IgD-negative memory B cell (primary cell): ENCODE results near the gene TAOK3. TPM values are rescaled to one million over a fixed set of nuclear protein-coding genes. Genes with fewer than 3 reads are reported as not detected.

Source experiments
- H3K27ac Mint-ChIP-seq, 3 donors: one replicate each; pipeline ENCODE4 v1.8.0; 2020 to 2022; ENCODE audit warnings: mild to moderate bottlenecking in 3 of 3, mixed read lengths in 3 of 3, moderate library complexity in 1 of 3
- H3K27me3 Mint-ChIP-seq: one replicate; pipeline ENCODE4 v1.8.0; 2021; ENCODE audit warnings: mixed read lengths
- H3K36me3 Mint-ChIP-seq: one replicate; pipeline ENCODE4 v1.8.0; 2020; ENCODE audit warnings: mild to moderate bottlenecking, mixed read lengths
- H3K4me1 Mint-ChIP-seq, 3 donors: one replicate each; pipeline ENCODE4 v1.8.0; 2020 to 2022; ENCODE audit warnings: mixed read lengths in 3 of 3, mild to moderate bottlenecking in 1 of 3
- H3K4me3 Mint-ChIP-seq, 4 donors: one replicate each; pipeline ENCODE4 v1.8.0; 2020 to 2022; ENCODE audit warnings: mild to moderate bottlenecking in 4 of 4, mixed read lengths in 4 of 4, moderate library complexity in 3 of 4
- H3K9me3 Mint-ChIP-seq, 3 donors: one replicate each; pipeline ENCODE4 v1.8.0; 2020 to 2021; ENCODE audit warnings: mixed read lengths in 3 of 3, mild to moderate bottlenecking in 1 of 3
- polyA plus RNA-seq: library from polyadenylated mRNA; unstranded; fragments of 300-500 nt; fragmentation: Illumina TruSeq; gene quantifications from one replicate; pipeline ENCODE4 v1.2.3, GENCODE V29; 2021

Gene TAOK3
- polyA plus RNA-seq, 1 donor from 2014 or later: 107 TPM

DNA sequence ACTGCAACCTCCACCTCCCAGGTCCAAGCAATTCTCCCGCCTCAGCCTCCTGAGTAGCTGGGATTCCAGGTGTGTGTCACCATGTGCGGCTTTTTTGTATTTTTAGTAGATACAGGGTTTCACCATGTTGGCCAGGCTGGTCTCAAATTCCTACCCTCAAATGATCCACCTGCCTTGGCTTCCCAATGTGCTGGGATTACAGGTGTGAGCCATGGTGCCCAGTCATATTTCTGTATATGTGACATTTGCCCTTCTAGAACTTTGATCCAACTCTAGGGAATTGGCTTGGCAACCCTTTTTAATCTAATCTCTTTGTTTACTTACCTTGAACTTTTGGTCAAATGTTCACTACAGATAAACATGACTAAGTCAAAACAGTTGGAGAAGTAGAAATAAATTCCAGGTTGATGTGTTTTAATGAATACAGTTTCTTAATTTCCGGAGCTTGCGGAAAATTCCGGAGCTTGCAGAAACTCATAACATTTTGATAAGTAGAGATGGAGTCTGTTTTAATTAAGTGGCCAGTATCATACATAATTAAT is 248.3 kb downstream of the TAOK3 start:
- H3K9me3 Mint-ChIP-seq: no peaks in the 10 kb centered on the region
- H3K4me3 Mint-ChIP-seq: no peak overlapping the region
- H3K27me3 Mint-ChIP-seq: no peaks in the 10 kb centered on the region
- peak overlapping the region in 1 of 3 donors; percentile 7 for H3K27ac Mint-ChIP-seq
- H3K36me3 Mint-ChIP-seq: peaks cover 3% of the 10 kb centered on the region
- peaks cover 0 to 4% (median 0%) of the 10 kb centered on the region in 3 donors for H3K4me1 Mint-ChIP-seq

DNA sequence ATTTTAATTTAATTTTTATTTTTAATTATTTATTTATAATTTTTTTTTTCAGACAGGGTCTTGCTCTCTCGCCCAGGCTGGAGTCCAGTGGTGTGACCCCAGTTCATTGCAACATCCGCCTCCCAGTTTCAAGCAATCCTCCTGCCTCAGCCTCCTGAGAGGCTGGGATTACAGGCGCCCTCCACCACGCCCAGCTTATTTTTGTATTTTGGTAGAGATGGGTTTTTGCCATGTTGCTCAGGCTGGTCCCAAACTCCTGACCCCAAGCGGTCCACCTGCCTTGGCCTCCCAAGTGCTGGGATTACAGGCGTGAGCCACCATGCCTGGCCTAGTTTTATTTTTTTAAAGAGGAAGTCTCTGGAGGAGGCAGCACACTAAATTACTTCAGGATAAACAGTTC is 250.4 kb downstream of the TAOK3 start:
- Mint-ChIP-seq H3K4me1 (peaks cover 0 to 4% (median 0%) of the 10 kb centered on the region in 3 donors), H3K36me3 (peaks cover 3% of the 10 kb centered on the region), H3K9me3 (no peaks in the 10 kb centered on the region), H3K4me3 (no peak overlapping the region), H3K27ac (no peak overlapping the region), H3K27me3 (no peaks in the 10 kb centered on the region)

DNA sequence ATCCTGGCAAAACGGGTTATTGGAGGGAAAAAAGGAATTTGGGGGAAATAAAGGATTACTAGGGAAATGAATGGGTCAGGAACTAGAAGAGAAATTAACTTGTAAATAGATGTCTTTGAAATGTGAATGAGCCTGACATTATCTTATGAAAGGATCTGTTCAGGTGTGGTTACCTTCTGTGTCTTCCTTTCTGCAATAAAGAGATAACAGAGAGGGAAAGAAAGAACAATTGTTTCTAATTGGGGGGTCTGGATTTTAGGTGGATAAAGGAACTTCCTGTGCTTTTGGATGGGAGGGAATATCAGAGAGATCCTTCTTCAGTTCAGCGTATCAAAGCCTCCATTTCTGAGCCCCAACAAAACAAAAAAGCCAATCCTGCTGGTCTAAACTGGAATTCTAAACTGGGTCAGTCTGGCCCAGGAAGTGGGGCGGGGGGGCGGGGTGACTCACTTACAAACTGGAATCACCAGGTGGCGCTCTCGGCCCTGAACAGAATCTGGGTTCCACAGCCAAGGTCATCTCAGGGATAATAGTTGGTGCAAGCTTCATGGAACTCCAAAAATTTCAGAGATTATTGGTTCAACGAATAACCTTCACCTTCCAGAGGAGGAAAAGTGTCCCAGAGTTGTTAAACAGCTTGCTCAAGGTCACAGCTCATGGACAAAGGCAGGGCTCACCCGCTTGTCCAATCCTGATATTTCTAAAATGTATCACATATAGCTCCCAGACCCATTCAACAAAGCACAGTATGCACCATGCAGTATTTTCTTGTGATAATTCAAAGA is 251.9 kb downstream of the TAOK3 start:
- Mint-ChIP-seq H3K27ac (no peak overlapping the region), H3K4me1 (peaks cover 0 to 4% (median 0%) of the 10 kb centered on the region in 3 donors), H3K4me3 (no peak overlapping the region), H3K27me3 (no peaks in the 10 kb centered on the region), H3K9me3 (no peaks in the 10 kb centered on the region), H3K36me3 (peaks cover 4% of the 10 kb centered on the region)

DNA sequence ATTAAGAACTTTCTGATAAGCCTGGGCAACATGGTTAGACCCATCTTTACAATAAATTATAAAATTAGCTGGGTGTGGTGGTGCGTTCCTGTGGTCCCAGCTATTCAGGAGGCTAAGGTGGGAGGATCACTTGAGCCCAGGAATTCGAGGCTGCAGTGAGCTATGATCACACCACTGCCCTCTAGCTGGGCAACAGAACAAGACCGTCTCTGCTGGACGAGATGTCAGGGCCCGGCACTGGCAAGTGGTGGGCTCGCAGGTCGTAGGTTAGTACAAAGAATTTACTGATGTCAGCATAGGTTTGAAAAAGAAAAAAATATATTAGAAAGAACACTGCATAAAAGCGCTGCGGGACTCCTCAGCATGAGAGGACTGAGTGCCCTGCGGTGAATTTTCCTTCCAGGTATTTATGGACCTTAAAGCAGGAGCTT is 253.2 kb downstream of the TAOK3 start:
- H3K27me3 Mint-ChIP-seq: no peaks in the 10 kb centered on the region
- H3K4me1 Mint-ChIP-seq: peaks cover 0 to 4% (median 0%) of the 10 kb centered on the region in 3 donors
- no peak overlapping the region for H3K4me3 Mint-ChIP-seq
- H3K27ac Mint-ChIP-seq: no peak overlapping the region
- H3K9me3 Mint-ChIP-seq: no peaks in the 10 kb centered on the region
- peaks cover 7% of the 10 kb centered on the region for H3K36me3 Mint-ChIP-seq

DNA sequence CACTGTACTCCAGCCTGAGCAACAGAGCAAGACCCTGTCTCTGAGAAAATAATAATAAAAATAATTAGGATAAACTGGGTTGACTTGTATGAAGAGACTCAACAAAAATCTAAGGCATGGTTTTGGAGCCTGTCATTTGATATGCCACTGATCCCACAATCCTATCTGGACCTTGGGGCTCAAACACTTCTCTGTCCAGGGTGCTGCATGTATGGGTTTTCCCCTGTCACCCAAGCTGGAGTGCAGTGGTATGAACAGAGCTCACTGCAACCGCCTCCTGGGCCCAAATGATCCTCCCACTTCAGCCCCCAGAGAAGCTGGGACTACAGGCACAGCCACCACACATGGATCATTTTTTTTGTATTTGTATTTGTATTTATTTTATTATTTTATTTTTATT is 263.6 kb downstream of the TAOK3 start:
- Mint-ChIP-seq H3K4me3 (no peak overlapping the region), H3K27me3 (peaks cover 10% of the 10 kb centered on the region), H3K4me1 (peaks cover 0 to 4% (median 4%) of the 10 kb centered on the region in 3 donors), H3K27ac (no peak overlapping the region), H3K36me3 (no peaks in the 10 kb centered on the region), H3K9me3 (no peaks in the 10 kb centered on the region)

DNA sequence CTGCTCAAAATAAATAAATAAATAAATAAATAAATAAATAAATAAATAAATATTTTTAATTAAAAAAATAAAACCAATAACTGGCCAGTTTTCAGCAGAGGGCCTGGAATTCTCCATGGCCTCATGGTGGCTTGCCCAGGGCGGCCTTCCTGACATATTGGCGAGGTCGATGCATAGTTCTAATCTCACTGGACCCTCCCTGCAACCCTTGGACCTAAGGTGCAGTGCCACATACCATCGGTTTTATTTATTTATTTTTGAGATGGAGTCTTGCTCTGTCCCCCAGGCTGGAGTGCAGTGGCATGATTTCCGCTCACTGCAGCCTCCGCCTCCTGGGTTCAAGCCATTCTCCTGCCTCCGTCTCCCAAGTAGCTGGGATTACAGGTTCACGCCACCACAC is 265.0 kb downstream of the TAOK3 start:
- peaks cover 5 to 7% (median 6%) of the 10 kb centered on the region in 3 donors for H3K4me1 Mint-ChIP-seq
- H3K27me3 Mint-ChIP-seq: peaks cover 14% of the 10 kb centered on the region
- no peak overlapping the region for H3K4me3 Mint-ChIP-seq
- H3K36me3 Mint-ChIP-seq: no peaks in the 10 kb centered on the region
- H3K27ac Mint-ChIP-seq: no peak overlapping the region
- no peaks in the 10 kb centered on the region for H3K9me3 Mint-ChIP-seq

DNA sequence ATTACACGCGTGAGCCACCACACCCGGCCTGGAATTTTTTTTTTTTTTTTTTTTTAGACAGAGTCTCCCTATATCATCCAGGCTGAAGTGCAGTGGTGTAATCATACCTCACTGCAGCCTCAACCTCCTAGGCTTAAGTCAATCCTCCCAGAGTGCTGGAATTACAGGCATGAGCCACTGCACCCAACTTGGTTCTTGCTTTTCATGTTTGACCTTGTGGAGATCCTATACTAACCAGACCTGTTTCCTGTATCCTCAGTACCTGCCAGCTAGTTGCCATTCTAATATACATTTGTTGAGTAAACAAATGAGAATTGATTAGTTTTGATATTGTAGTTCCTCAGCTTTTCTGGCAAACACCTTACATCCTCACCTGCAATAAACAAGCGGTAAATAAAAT is 265.7 kb downstream of the TAOK3 start:
- peaks cover 5 to 7% (median 6%) of the 10 kb centered on the region in 3 donors for H3K4me1 Mint-ChIP-seq
- H3K36me3 Mint-ChIP-seq: no peaks in the 10 kb centered on the region
- peaks cover 18% of the 10 kb centered on the region for H3K27me3 Mint-ChIP-seq
- no peak overlapping the region for H3K4me3 Mint-ChIP-seq
- no peak overlapping the region for H3K27ac Mint-ChIP-seq
- H3K9me3 Mint-ChIP-seq: peaks cover 0 to 2% (median 0%) of the 10 kb centered on the region in 3 donors

DNA sequence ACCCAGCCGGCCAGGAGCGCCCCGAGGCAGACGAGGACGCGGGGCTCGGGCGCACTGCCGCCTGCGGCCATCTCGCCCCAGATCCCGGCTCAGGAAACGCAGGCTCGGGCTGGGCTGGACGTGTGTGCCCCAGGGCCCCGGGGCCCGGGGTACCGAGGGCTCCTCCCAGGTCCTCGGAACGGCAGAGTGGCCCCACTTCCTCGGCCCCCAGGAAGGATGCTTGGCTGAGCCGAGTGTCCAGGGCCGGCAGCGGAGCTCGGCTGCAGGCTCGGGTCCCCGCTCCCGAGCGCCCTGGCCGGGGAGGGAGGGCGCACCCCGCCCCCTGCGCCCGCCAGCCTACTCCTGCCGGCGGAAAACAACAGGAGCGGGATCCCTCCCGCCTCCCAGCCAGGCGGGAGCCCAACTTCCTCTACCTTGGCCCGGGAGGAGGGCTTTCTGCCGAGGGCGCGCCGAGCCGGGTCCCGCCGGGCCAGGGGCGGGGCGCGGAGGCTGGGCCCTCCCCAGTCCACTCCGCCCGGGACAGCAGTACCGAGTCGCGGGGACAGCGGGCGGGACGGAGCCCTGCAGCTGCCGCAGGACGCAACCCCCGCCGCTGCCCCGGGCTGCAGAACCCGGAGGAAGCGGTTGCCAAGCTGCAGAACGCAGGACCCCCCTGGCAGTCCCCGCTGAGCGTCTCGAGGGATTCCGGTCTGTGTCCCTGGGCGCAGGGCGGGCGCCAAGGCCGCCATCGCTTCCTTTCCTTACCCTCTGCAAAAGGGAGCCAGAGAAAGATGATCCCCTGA is 268.9 kb downstream of the TAOK3 start, which contains the start of gene VSIG10:
Gene VSIG10, minus strand, starts transcription at position 411 of the 782 bp plus-strand sequence. Its CDS starts 340 bp downstream, at position 71.
- Mint-ChIP-seq H3K27ac (peak within 1 kb of the TSS in 1 of 3 donors; percentile 59), H3K27me3 (peaks cover 21% of the 10 kb centered on the region), H3K4me1 (peaks cover 5 to 7% (median 6%) of the 10 kb centered on the region in 3 donors), H3K4me3 (peak within 1 kb of the TSS; percentile 85 to 93 (median 89)), H3K9me3 (peaks cover 0 to 2% (median 0%) of the 10 kb centered on the region in 3 donors), H3K36me3 (no peaks in the 10 kb centered on the region)

DNA sequence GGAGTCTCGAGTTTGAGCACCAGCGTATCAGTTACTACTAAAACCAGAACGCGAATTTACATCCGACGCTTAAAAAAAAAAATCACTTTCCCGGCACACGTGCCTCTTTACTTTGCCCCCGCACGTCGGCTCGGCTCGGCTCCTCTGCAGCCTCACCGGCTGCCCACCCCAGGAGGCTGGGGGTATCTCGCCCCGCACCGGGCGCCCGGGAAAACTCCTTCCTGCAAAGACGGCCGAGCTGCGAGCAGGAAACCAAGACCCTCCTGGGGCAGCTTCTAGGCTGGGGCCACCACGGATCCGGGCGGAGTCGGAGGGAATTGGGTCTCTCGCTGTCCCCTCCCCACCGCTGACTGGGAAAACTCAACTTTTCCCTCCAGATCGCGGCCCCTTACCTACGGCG is 269.5 kb downstream of the TAOK3 start:
- Mint-ChIP-seq H3K27ac (peak overlapping the region in 1 of 3 donors; percentile 59), H3K4me1 (peaks cover 5 to 7% (median 6%) of the 10 kb centered on the region in 3 donors), H3K27me3 (peaks cover 25% of the 10 kb centered on the region), H3K4me3 (peak overlapping the region; percentile 85 to 93 (median 89)), H3K36me3 (no peaks in the 10 kb centered on the region), H3K9me3 (peaks cover 0 to 2% (median 0%) of the 10 kb centered on the region in 3 donors)

DNA sequence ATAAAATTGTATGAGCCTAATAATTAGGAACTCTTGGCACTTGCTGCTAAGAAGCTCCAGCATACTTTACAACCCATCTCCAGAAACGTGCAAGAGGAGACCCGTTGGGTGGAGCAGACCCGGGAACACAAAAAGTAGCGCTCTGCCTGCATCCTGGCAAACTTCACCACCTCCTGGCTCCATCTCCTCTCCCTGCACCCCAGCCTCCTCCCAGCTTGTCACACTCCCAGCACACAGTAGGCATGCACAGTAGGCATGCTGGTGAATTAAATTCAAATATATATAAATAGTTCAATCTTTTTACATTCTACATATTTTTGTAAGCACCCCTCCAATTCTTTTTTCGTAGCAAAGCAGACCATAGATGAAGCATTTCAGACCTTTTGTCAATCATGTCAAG is 270.1 kb downstream of the TAOK3 start:
- H3K27me3 Mint-ChIP-seq: peaks cover 25% of the 10 kb centered on the region
- H3K4me1 Mint-ChIP-seq: peaks cover 5 to 7% (median 6%) of the 10 kb centered on the region in 3 donors
- no peaks in the 10 kb centered on the region for H3K36me3 Mint-ChIP-seq
- peaks cover 0 to 2% (median 0%) of the 10 kb centered on the region in 3 donors for H3K9me3 Mint-ChIP-seq
- peak overlapping the region in 1 of 3 donors; percentile 31 for H3K27ac Mint-ChIP-seq
- H3K4me3 Mint-ChIP-seq: peak overlapping the region; percentile 85 to 93 (median 89)

DNA sequence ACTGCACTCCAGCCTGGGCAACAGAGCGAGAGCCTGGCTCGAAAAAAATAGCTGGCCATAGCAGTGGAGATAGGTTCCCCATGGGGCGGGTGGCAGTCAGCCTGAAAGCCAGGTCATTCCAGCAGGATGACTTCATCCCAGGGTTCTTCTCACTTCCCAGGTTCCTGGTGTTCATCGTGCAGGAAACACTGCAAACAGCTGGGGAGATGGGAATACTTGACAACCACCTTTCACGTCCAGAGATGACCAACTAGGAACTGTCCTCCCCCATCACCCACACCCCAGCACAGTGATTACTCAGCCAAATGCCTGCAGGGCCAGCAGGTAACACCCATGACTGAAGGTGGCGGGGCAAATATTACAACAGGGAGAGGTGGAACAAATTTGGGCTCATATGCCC is 270.6 kb downstream of the TAOK3 start:
- peak overlapping the region in 1 of 4 donors; percentile 91 for H3K4me3 Mint-ChIP-seq
- H3K27me3 Mint-ChIP-seq: peaks cover 26% of the 10 kb centered on the region
- peaks cover 5 to 7% (median 6%) of the 10 kb centered on the region in 3 donors for H3K4me1 Mint-ChIP-seq
- peak overlapping the region in 1 of 3 donors; percentile 31 for H3K27ac Mint-ChIP-seq
- H3K9me3 Mint-ChIP-seq: peaks cover 0 to 2% (median 0%) of the 10 kb centered on the region in 3 donors
- no peaks in the 10 kb centered on the region for H3K36me3 Mint-ChIP-seq

DNA sequence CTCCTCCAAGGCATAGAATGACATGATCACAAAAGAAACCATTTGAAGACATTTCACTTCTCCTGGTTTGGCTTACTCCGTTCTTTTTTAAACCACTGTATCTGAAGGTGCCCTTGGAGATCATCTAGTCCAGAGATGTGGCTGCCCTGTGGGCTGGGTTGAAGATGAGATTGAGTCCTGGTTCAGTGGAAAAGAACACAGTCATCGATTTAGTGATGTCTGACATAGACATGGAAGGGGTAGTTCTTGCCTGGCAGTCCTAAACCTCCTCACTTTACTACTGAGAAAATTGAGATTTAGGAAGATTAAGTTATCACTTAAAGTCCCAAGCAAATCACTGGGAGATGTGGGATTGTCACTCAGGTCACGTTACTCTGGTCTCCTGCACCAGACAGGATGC is 271.7 kb downstream of the TAOK3 start:
- H3K4me1 Mint-ChIP-seq: peaks cover 5 to 7% (median 6%) of the 10 kb centered on the region in 3 donors
- no peak overlapping the region for H3K4me3 Mint-ChIP-seq
- H3K27me3 Mint-ChIP-seq: peaks cover 28% of the 10 kb centered on the region
- no peaks in the 10 kb centered on the region for H3K36me3 Mint-ChIP-seq
- H3K9me3 Mint-ChIP-seq: peaks cover 0 to 2% (median 0%) of the 10 kb centered on the region in 3 donors
- no peak overlapping the region for H3K27ac Mint-ChIP-seq
